Measurements from ENCODE around the gene CDC42EP2.
"Not testable (repeated sequence)": the region's sequence is repeated elsewhere in the genome, so short reads cannot be mapped to it uniquely, and the experiment has no call there.

The CDC42EP2 gene

GRCh38 chr11:65321828-65322485 is 7.3 kb downstream of the CDC42EP2 start:
- DNase-seq: no peak

GRCh38 chr11:65323813-65324212 is 9.1 kb downstream of the CDC42EP2 start:
- DNase-seq: no peak

DNA sequence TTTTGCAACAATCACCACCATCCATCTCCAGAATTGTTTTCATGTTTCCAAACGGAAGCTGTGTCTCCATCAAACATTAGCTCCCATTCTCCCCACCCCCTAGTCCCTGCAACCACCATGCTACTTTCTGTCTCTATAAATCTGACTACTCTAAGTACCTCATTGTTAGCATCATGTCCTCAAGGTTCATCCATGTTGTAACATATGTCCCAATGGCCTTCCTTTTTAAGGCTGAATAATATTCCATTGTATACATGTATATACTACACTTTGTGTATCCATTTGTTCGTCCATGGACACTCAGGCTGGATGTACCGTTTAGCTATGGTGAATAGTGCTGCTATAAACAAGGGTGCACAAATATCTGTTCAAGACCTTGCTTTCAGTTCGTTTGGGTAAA is 10.8 kb downstream of the CDC42EP2 start:
- no peak for DNase-seq

DNA sequence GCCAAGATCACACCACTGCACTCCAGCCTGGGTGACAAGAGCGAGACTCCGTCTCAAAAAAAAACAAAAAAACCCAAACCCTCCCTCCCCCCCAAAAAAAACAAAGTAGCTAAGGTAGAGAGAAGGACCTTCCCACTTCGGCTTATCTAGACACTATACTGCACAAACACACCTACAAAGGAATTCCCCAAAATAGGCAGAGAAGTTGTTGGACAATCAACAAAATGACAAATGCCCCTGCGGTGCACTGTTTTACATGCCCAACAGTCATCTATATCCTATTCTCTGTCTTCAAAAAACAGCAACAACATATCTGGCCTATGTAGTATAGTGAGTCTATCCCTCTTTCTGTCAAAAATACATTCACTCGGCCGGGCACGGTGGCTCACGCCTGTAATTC is 12.4 kb downstream of the CDC42EP2 start:
- DNase-seq: no peak

DNA sequence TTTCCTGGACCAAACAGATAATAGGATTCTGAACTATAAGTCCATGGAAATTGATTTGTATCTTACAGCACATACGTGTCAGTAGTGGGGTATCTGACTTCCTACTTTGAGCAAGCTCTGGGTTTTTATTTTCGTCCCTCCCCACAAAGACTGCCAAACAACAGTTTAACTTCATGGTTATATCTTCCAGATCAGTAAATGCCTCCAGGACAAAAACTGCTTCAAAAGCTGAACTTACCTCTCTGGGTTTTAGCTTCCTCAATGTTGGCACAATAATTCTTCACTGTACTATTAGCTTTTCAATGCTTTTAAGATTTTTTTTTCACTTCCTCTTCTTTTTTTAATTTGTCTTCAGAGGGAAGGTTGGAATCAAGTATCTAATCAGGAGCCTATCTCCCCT is 14.8 kb downstream of the CDC42EP2 start:
- DNase-seq: no peak

DNA sequence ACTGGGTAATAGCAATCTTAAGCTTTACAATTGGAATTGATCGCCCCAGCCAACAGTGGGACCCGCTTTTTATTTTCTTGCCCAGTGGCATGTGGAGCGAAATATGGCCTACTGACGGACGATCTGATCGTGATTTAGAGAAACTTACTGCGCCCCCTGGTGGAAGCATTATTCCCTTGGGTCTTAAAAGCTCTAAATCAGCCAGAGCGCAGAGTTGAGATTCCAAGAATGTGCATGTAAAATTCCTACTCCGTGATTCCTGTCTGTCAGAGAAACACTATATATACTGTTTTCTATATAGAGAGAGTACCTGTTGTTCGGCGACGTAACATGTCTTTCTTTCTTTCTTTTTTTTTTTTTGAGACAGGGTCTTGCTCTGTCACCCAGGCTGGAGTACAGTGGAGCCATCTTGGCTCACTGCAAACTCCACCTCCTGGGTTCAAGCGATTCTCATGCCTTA is 15.3 kb downstream of the CDC42EP2 start:
- peak; percentile 80 for DNase-seq

DNA sequence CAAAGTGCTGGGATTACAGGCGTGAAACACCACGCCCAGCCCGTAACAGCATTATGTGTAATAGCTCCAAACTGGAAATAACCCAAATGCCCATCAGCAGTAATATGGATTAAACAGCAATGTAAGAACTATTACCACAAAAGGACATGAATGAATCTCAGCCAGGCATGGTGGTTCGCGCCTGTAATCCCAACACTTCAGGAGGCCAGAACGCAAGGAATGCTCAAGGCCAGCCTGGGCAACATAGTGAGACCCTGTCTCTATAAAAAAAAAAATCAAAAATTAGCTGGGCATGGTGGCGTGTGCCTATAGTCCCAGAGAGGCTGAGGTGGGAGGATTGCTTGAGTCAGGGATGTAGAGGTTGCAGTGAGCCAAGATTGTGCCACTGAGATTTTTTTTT is 15.9 kb downstream of the CDC42EP2 start:
- DNase-seq: no peak

DNA sequence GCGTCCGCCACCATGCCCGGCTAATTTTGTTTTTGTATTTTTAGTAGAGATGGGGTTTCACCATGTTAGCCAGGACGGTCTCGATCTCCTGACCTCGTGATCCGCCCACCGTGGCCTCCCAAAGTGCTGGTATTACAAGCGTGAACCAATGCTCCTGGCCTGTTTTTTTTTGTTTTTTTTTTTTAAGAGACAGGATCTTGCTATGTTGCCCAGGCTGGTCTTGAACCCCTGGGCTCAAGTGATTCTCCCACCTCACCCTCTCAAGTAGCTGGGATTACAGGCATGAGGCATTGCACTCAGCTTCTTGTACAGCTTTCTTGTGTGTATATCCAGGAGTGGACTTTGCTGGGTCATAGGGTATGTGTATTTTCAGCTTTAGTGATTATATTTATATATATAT is 17.9 kb downstream of the CDC42EP2 start:
- not testable (repeated sequence) for DNase-seq

DNA sequence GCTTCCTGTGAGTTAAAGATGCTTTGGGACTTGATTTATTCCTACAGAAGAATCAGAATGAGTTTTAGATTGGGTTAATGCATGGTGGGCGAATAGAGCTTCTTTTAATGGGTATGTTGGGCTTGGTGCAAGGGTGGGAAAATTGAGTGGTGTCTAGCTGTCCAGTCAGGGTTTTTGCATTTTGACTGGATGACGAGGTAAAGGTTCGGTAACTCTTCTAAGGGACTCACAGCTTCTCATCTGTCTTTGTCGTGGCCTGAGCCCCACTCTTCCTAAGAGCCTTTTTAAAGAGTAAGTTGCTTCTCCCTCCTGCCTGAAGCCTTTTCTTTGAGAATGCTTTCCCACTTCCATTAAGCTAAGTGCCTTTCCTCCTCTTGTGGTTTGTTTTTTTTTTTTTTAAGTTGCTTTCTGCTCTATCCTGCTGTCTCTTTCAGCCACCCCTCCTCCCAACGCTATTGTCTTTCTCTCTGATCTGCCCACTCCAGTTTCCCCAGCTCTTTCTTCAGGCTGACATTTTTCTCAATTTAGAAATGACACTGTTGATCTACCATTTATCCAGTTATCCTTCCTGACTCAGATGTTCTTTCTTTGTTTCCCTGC is 20.1 kb downstream of the CDC42EP2 start:
- DNase-seq: no peak

DNA sequence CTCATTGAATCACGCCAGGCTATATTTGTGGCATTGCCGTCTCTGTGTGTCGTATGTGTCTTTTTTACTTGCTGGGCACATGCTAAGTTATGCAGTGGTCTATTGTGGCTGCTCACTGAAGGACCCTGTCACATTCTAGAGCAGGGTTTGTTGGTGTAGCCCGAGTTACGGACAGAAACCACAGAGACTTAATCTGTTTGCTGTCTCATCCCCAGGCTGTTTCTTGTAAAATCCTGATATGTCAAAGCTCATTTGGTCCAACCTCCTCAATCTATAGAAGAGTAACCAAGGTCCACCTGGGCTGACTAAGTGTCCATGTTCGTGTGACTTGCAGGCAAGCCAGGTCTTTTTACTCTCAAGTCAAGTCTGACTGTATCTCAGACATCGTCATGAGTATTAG is 24.0 kb downstream of the CDC42EP2 start:
- no peak for DNase-seq

DNA sequence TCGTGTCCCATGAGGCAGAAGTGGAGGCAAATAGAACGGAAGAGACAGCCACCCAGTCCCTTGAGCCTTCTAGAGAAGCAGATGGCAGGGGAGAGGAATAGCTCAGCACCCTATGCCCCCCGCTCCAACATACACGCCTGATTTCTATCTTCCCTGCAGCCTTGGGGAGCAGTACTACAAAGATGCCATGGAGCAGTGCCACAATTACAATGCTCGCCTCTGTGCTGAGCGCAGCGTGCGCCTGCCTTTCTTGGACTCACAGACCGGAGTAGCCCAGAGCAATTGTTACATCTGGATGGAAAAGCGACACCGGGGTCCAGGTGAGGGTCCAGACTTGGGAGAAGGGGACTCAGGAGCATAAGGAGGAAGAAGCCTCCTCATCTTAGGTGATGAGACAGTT is 25.6 kb downstream of the CDC42EP2 start:
- DNase-seq: no peak

DNA sequence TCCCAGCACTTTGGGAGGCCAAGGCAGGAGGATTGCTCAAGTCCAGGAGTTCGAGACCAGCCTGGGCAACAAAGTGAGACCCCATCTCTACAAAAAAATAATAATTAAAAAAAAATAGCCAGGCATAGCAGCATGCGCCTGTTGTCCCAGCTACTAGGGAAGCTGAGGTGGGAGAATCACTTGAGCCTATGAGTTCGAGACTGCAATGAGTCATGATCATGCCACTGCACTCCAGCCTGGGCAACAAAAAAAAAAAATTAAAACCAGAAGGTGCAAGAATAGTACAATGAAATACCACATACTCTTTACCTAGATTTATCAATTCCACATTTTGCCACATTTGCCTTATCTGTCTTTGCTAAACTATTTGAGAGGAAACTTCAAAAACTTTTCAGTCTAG is 27.2 kb downstream of the CDC42EP2 start:
- no peak for DNase-seq

GRCh38 chr11:65351511-65351910 is 36.8 kb downstream of the CDC42EP2 start:
- no peak for DNase-seq

GRCh38 chr11:65352783-65353182 is 38.1 kb downstream of the CDC42EP2 start:
- no peak for DNase-seq

- no peak for DNase-seq
Measured at GRCh38 chr11:65353376-65353775, 38.7 kb downstream of the CDC42EP2 start.

DNA sequence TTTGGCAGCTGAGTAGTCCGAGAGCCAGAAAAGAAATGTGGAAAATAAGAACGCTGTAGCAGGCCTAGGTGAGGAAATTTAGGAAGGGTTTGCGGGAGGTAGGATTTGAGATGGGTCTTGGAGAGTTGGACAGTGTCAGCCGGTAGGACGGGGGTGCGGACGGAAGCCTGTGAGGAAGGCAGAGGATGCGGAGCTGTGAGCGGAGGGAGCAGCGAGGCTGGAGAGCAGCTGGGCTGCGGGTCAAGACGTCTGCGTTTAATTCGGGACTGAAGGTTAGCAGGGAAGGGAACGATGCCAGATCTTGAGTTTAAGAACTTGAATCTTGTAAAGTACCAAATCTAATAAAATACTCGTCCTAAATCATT is 39.2 kb downstream of the CDC42EP2 start:
- DNase-seq: no peak

DNA sequence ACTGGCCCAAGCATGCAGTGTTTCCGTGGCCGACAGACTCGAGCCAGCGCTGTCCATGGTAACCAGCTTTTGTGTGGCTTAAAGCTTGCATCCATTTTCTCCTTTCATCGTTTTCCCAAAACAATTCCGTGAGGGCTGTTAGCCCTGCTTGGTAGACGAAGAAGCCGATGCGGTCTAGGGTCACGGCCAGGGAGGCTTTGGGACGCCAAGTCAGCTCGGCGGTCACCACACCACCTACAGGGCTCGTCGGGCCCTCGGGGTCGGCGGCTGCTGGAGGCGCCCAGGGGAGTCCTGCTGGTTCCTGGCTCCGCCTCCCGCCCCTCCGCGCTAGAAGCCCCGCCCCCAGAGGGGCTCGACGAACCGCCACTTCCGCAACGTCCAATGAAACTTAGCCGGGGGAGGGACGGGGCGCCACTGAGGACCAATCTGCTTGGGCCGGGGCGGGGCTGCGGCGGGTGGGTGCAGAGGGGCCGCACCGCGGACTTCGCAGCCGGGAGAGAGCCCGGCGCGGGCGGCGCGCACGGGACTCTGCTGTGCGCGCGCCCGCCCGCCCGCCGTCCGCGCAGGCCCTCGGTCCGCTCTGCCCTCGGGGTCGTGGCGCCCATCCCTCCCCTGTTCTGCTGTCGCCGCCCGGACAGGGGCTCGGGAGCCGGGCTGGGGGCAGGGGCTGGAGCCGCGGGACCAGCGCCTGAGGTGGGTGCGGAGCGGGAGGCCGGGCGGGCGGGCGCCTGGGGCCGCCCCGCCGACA is 39.8 kb downstream of the CDC42EP2 start, which contains the start of gene TIGD3:
TIGD3 (plus strand) TSS at position 487 of the 748 bp plus-strand sequence. CDS start 1,058 bp downstream, outside the sequence.
- peak; percentile 98 for DNase-seq

- DNase-seq: peak; percentile 44
Measured at GRCh38 chr11:65355013-65355775, 40.5 kb downstream of the CDC42EP2 start.

DNA sequence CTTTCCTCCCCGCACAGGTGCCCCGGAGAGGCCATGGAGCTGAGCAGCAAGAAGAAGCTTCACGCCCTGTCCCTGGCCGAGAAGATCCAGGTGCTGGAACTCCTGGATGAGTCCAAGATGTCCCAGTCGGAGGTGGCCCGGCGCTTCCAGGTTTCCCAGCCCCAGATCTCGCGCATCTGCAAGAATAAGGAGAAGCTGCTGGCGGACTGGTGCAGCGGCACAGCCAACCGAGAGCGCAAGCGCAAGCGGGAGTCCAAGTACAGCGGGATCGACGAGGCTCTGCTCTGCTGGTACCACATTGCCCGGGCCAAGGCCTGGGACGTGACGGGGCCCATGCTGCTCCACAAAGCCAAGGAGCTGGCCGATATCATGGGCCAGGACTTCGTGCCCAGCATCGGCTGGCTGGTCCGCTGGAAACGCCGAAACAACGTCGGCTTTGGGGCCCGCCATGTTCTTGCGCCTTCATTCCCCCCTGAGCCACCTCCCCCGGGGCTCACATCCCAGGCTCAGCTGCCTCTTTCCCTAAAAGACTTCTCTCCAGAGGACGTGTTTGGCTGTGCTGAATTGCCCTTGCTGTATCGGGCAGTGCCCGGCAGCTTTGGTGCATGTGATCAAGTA is 41.2 kb downstream of the CDC42EP2 start:
- DNase-seq: no peak

- no peak for DNase-seq
Measured at GRCh38 chr11:65356394-65356972, 41.8 kb downstream of the CDC42EP2 start.

- DNase-seq: no peak
Measured at GRCh38 chr11:65357856-65358356, 43.2 kb downstream of the CDC42EP2 start.

GRCh38 chr11:65362320-65362931 is 47.8 kb downstream of the CDC42EP2 start:
- DNase-seq: no peak
